NCI-H1092 (cell line): ENCODE measurements around the gene SLC8A3.
A peak's percentile ranks its signal among the peaks of the same experiment; 100 is the strongest.

Experiments
- DNase-seq: peaks from one replicate; lab custom pipeline; 2025; lab: John Stamatoyannopoulos, UW

Gene SLC8A3

GRCh38 chr14:70177081-70177800 lies 11.5 kb downstream of the SLC8A3 start:
- DNase-seq: no peak

GRCh38 chr14:70173569-70173968 lies 15.2 kb downstream of the SLC8A3 start:
- DNase-seq: no peak

GRCh38 chr14:70171726-70172125 lies 17.0 kb downstream of the SLC8A3 start:
- DNase-seq: no peak

GRCh38 chr14:70170976-70171375 lies 17.8 kb downstream of the SLC8A3 start:
- no peak for DNase-seq

GRCh38 chr14:70168406-70168805 lies 20.3 kb downstream of the SLC8A3 start:
- DNase-seq: no peak

GRCh38 chr14:70166530-70167203 lies 22.1 kb downstream of the SLC8A3 start:
- no peak for DNase-seq

GRCh38 chr14:70162358-70162757 lies 26.4 kb downstream of the SLC8A3 start:
- DNase-seq: no peak

- no peak for DNase-seq
Observed at GRCh38 chr14:70156592-70156991, 32.2 kb downstream of the SLC8A3 start.

- no peak for DNase-seq
Observed at GRCh38 chr14:70152704-70153103, 36.0 kb downstream of the SLC8A3 start.

GRCh38 chr14:70152081-70152480 lies 36.7 kb downstream of the SLC8A3 start:
- DNase-seq: no peak

- no peak for DNase-seq
Observed at GRCh38 chr14:70149596-70150165, 39.1 kb downstream of the SLC8A3 start.

- no peak for DNase-seq
Observed at GRCh38 chr14:70148911-70149595, 39.7 kb downstream of the SLC8A3 start.

GRCh38 chr14:70148351-70148750 lies 40.4 kb downstream of the SLC8A3 start:
- DNase-seq: no peak

- no peak for DNase-seq
Observed at GRCh38 chr14:70144046-70144445, 44.7 kb downstream of the SLC8A3 start.

GRCh38 chr14:70143306-70143705 lies 45.4 kb downstream of the SLC8A3 start:
- DNase-seq: no peak

GRCh38 chr14:70140614-70141013 lies 48.1 kb downstream of the SLC8A3 start:
- no peak for DNase-seq

- DNase-seq: no peak
Observed at GRCh38 chr14:70139384-70139783, 49.4 kb downstream of the SLC8A3 start.

- no peak for DNase-seq
Observed at GRCh38 chr14:70137788-70138187, 51.0 kb downstream of the SLC8A3 start.

GRCh38 chr14:70133461-70133860 lies 55.3 kb downstream of the SLC8A3 start:
- DNase-seq: no peak

- DNase-seq: peak; percentile 40
Observed at GRCh38 chr14:70130482-70130881, 58.3 kb downstream of the SLC8A3 start.

- no peak for DNase-seq
Observed at GRCh38 chr14:70127186-70127585, 61.6 kb downstream of the SLC8A3 start.

GRCh38 chr14:70123796-70124195 lies 65.0 kb downstream of the SLC8A3 start:
- no peak for DNase-seq

GRCh38 chr14:70121521-70121920 lies 67.2 kb downstream of the SLC8A3 start:
- no peak for DNase-seq
